Lower leg skin (tissue), 4 donors: Measurements from ENCODE around the gene FXYD1. TPM values are rescaled to one million over a fixed set of nuclear protein-coding genes. Genes with fewer than 3 reads are reported as not detected.

Experiments used
- DNase-seq, 2 donors: peaks; one replicate each; pipeline ENCODE4 v3.0.0-alpha.2; 2019; ENCODE audit warnings: low spot score in 2 of 2
- H3K4me3 ChIP-seq: fragments of 200-600 bp; sonication (generic); 2 replicates; pipeline ENCODE4 v1.5.1; 2017; ENCODE audit warnings: mild to moderate bottlenecking, low read depth; ENCODE audit not compliant: poor library complexity, severe bottlenecking
- POLR2A ChIP-seq, 2 donors: fragments of 450-650 bp; IDR thresholded peaks; one replicate each; pipeline ENCODE4 v1.6.1; 2016 to 2017; ENCODE audit warnings: antibody characterized with exemption in 2 of 2, mild to moderate bottlenecking in 1 of 2, moderate library complexity in 1 of 2
- WGBS, 2 donors: methylation state at CpG; one replicate each; pipeline ENCODE4 v1.1.5; 2018; 5-methylcytosine and 5-hydroxymethylcytosine counted together
- intact Hi-C: fragments of 100-400 bp; cut with DNase I; formaldehyde crosslinking; loops from one replicate; pipeline ENCODE4 v1.15.0; 2023; ENCODE audit warnings: low total_unique reads
- total RNA-seq, 4 donors: library from RNA; depleted of rRNA; stranded (reverse); fragments of >200 nt; gene quantifications; one replicate each; pipeline ENCODE4 v1.1.0, GENCODE V29; 2016
- TF ChIP-seq, protein P1 (sequence below), 3 donors: fragments of 450-650 bp; IDR thresholded peaks; one replicate each; pipeline ENCODE4 v1.5.1; 2016; ENCODE audit warnings: antibody characterized with exemption in 3 of 3, mild to moderate bottlenecking in 3 of 3, moderate library complexity in 2 of 3

FXYD1 gene
- total RNA-seq, 4 donors from 2014 or later, result 5.5 to 20.9 (median 6.5) TPM; not detected in 1

DNA sequence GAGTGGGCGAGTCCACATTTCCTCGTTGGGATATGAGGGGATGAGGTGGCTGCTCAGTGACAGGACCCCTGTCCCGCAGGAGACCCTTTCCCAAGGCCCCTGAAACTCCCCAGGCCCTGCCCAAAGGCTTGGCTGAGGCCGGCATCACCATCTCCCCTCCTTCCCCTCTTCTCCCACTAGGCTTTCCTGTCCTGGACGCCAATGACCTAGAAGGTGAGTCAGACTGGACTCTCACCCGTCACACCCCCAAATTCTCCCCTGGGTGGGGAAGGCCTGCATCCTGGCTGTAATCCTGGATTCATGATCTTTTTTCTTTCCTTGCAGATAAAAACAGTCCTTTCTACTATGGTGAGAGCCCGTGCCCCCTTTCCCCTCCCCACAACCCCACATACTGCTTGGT lies 17.7 kb upstream of the FXYD1 start:
- no peak overlapping the region for H3K4me3 ChIP-seq
- intact Hi-C loops, result no loop called here
- no peak for DNase-seq
- WGBS, 2 donors, result 32 to 52% methylated on average over 7 of the region's 7 CpGs
- TF ChIP-seq, protein P1, sequence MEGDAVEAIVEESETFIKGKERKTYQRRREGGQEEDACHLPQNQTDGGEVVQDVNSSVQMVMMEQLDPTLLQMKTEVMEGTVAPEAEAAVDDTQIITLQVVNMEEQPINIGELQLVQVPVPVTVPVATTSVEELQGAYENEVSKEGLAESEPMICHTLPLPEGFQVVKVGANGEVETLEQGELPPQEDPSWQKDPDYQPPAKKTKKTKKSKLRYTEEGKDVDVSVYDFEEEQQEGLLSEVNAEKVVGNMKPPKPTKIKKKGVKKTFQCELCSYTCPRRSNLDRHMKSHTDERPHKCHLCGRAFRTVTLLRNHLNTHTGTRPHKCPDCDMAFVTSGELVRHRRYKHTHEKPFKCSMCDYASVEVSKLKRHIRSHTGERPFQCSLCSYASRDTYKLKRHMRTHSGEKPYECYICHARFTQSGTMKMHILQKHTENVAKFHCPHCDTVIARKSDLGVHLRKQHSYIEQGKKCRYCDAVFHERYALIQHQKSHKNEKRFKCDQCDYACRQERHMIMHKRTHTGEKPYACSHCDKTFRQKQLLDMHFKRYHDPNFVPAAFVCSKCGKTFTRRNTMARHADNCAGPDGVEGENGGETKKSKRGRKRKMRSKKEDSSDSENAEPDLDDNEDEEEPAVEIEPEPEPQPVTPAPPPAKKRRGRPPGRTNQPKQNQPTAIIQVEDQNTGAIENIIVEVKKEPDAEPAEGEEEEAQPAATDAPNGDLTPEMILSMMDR (IDR thresholded peaks at IDR 0.05), result no peak
- no peak for TF ChIP-seq POLR2A (IDR thresholded peaks at IDR 0.05)

DNA sequence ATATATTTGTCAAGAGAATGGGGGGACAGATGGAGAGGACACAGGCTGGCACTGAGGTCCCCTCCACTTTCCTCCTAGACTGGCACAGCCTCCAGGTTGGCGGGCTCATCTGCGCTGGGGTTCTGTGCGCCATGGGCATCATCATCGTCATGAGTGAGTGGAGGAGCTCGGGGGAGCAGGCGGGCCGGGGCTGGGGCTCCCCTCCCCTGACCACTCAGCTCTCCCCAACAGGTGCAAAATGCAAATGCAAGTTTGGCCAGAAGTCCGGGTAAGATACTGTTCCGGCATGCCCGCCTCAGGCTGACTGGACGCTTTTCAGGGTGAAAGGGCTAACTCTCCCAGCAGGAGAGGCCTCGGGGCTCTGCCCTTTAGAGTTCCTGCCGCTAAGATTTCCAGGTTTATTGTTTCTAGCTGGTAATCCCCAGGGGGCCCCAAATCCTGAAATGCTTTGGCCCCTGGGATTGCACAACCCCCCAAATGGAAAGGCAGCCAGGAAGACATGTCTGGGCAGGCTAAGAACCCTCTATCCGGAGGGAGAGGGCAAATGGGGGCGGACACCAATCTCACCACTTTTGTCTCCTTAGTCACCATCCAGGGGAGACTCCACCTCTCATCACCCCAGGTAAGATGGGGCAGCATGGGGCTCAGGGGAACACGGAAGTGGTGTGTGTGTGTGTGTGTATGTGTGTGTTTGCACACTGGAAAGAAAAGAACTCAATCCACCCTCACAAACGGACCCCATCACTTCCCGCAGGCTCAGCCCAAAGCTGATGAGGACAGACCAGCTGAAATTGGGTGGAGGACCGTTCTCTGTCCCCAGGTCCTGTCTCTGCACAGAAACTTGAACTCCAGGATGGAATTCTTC lies 15.7 kb upstream of the FXYD1 start:
- no peak for TF ChIP-seq POLR2A (IDR thresholded peaks at IDR 0.05)
- TF ChIP-seq, protein P1 (IDR thresholded peaks at IDR 0.05), result no peak
- H3K4me3 ChIP-seq, result no peak overlapping the region
- WGBS, 2 donors, result 52 to 53% methylated on average over 19 of the region's 19 CpGs
- intact Hi-C loops, result no loop called here
- DNase-seq, result no peak

DNA sequence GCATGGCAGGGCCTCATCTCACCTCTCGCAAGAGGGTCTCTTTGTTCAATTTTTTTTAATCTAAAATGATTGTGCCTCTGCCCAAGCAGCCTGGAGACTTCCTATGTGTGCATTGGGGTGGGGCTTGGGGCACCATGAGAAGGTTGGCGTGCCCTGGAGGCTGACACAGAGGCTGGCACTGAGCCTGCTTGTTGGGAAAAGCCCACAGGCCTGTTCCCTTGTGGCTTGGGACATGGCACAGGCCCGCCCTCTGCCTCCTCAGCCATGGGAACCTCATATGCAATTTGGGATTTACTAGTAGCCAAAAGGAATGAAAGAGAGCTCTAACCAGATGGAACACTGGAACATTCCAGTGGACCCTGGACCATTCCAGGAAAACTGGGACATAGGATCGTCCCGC lies 15.1 kb upstream of the FXYD1 start:
- no peak overlapping the region for H3K4me3 ChIP-seq
- TF ChIP-seq, protein P1 (IDR thresholded peaks at IDR 0.05), result no peak
- TF ChIP-seq POLR2A (IDR thresholded peaks at IDR 0.05), result no peak
- WGBS, 2 donors, result 25 to 42% methylated on average over 3 to 5 of the region's 5 CpGs
- peak; percentile 80 to 94 for DNase-seq
- intact Hi-C loops, result no loop called here

DNA sequence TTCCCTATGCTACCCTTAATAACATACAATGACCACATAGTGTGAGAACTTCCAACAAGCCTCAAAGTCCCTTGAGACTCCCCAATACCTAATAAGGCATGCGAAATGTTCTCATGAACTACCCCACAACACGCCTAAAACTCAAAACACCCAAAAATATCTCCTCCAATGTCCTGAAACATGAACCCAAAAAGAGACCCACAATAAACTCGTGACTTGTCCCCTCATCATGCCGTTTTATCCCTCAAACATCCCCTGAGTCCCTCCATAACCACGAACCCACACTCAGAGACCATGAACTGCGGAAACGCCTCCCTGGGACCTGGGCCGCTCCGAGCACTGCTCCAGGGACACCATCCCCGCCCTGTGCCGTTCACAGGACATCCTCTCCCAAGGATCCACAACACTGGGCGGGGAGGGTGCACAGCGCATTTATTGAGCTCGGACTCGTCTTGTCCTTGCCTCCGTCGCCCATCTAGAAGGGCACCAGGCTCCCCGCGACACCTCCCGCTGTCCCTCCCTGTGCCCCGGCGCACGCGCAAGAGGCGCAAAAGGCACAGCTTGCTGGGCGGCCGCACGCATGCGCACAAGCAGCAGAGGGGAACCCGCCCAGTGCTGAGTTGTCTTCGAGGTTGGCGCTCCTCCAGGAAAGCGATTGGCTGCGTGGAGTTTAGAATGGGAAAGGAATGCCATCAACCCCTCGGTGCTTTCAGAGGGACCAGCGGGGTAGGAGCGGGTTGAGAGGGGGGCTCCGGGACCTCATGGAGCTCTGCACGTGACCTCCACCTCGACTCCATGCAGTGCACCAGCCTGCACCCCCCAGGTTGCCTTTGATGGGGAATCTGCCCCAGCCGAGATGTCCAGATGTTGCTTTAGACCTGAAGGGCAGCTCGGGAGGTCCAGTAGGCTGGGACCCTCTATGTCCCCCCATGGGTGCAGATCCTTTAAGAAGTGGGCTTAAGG lies 14.2 kb upstream of the FXYD1 start:
- WGBS, 2 donors, result 4 to 5% methylated on average over 27 to 38 of the region's 42 CpGs
- intact Hi-C loops, result no loop called here
- peak in 1 of 2 donors; percentile 19 for TF ChIP-seq POLR2A (IDR thresholded peaks at IDR 0.05)
- TF ChIP-seq, protein P1 (IDR thresholded peaks at IDR 0.05), result no peak
- DNase-seq, result peak; percentile 93 to 99
- no peak overlapping the region for H3K4me3 ChIP-seq

DNA sequence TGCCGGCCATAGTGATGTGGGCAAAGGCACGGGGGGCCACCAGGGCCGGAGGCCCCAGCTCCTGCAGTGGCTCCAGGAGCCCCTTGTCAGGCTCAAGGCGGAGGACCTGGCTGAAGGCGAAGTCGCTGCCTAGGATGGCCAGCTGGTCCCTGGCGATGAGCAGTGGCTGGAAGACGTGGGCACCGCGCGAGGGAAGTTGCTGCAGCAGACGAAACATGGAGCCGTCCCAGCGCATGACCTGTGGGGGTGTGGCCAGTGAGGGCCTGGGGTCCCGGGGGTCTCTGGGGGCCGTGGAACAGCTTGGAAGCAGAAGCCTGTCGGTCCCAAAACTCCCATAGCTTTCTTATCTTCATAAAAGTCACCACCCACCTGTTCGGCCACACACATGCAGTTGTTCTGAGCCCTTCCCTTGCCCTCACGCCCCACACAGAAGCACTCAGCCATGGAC lies 13.3 kb upstream of the FXYD1 start:
- TF ChIP-seq POLR2A (IDR thresholded peaks at IDR 0.05), result no peak
- TF ChIP-seq, protein P1 (IDR thresholded peaks at IDR 0.05), result no peak
- WGBS, 2 donors, result 62 to 74% methylated on average over 18 to 19 of the region's 19 CpGs
- DNase-seq, result no peak
- H3K4me3 ChIP-seq, result no peak overlapping the region
- intact Hi-C loops, result no loop called here
